Activated CD4-positive, alpha-beta T cell treated with anti-CD3 and anti-CD28 coated beads, Interleukin-2, amount 50 U/mL, for 16 hours (primary cell): ENCODE measurements around the gene CORO6.

Experiments
- DNase-seq: peaks from one replicate; pipeline ENCODE4 v3.0.0-alpha.2; 2020

Gene CORO6

GRCh38 chr17:29629839-29630238, 7.1 kb upstream of the CORO6 start:
- no peak for DNase-seq

GRCh38 chr17:29628644-29629043, 5.9 kb upstream of the CORO6 start:
- no peak for DNase-seq

GRCh38 chr17:29627951-29628350, 5.2 kb upstream of the CORO6 start:
- DNase-seq = no peak

- no peak for DNase-seq
Measured at GRCh38 chr17:29625037-29625750, 2.5 kb upstream of the CORO6 start.

DNA sequence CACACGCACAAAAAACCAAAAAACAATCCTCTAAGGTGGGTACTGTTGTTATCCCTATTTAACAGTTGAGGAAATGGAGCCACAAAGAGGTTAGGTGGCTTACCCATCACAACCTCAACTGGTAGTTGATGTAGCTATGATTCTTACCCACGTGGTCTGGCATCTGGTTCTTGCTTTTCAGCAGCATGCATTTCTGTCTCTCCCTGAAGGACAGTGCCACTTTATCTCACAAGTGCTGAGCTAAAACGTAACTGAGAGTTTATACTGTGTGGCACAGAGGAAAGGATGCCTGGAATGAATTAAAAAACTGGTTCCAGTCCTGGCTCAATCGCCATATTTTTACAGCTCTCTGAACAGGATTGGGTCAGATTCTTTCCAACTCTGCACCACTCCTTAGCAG, 1.9 kb upstream of the CORO6 start:
- peak; percentile 62 for DNase-seq

GRCh38 chr17:29623283-29623647, 553 bp upstream of the CORO6 start:
- DNase-seq = no peak

- no peak for DNase-seq
Measured at GRCh38 chr17:29621751-29622194, 939 bp downstream of the CORO6 start.

DNA sequence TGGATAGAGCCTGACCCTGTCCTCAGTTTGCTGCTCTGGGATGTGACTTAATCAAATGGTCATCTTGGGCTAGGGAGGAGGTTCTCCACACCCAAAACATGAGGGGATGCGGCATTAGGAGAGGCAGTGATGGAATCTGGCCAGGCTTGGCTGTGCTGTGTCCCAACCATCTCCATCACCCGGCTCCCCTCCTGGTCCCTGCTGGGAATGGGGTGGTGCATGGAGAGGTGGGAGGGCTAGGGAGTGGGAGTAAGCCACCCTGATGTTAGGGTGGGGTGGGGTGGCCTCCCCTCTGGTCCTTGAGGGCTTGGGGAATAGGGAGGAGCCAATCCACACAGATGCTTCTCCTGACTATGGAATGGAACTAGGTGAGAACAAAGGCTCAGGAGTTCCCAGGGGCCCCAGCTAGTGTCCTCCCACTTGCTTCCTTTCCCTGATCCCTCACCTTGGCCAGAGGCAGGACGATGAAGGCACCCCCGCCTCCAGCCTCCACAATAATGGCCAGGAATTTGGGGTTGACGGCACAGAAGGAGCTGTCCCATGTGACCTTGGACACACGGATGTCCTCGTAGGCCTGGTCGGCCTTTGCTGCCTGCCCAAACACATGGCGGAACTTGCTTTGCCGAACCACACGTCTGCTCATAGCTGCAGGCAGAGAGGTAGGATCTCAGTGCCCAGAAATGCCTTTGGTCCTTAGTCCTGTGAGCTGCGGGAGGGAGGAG, 1.8 kb downstream of the CORO6 start:
- DNase-seq = no peak

DNA sequence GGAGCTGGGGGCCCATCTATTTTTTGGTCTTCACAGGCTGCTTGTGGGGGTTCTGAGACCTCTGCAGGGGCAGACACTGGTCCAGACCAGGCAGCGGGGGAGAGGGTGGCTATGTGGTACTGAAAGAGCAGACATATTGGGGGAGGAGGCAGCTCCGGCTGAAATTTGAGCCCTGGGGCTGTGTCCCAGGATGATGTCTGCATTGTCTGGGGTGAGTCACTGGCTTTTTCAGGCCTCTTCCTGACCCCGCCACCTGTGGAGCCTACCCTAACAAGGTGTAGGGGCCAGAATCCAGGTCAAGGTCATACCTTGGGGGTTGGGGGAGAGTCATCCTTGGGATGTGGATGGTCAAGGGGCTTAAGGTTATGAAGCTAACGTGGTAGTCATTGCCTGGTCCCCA, 2.4 kb downstream of the CORO6 start:
- no peak for DNase-seq

- no peak for DNase-seq
Measured at GRCh38 chr17:29619251-29619650, 3.5 kb downstream of the CORO6 start.

- DNase-seq = no peak
Measured at GRCh38 chr17:29618272-29619065, 4.2 kb downstream of the CORO6 start.

- DNase-seq = peak; percentile 93
Measured at GRCh38 chr17:29617481-29618271, 5.0 kb downstream of the CORO6 start.

DNA sequence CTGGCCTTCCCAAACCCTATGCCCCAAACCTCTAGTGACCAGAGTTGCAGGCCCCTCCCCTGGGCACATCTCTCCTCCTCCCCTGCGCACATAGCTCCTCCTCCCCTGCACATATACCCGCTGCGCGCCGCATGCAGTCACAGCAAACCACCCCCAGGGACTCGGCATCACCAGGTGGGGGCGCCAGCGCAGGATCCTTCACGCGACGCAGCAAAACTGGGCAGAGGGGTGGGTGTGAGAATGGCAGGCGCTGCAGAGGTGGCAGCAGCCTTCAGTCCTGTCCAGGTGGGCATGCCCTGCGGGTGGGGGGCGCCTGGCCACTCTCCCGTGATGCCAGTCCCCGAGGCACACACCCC, 5.6 kb downstream of the CORO6 start:
- peak; percentile 96 for DNase-seq

DNA sequence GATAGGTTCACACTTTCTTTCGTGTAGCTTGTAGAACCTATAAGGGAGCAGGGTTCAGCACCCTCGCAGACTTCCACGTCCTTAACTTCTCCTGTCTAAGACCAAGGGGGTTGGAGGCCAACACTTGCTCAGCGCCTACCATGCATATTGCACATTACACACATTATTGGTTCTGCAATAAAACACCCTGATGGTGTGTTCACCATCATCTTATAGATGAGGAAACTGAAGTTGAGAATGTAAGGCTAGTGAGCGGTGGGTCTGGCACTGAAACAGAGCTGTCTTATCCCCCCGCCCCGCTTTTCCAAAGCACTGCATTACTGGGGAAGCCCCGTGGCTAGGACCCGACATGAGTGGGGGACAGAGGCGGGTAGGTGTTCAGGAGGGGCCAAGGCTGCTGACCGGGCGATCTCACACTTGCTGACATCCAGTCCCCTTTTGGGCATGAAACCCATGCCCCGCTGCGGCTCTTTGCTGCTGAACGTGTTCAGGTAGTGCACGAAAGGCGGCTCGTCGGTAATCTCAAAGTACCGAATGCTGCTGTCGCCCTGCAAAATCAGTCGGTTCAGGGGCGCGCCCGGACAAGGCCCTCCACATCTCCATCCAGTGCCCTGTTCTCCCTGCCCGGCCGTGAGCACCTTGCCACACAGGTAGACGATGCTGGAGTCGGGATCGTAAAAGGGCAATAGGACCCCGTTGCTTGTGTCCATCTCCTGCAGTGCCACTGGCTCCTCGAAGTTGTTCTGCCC, 6.2 kb downstream of the CORO6 start:
- no peak for DNase-seq

DNA sequence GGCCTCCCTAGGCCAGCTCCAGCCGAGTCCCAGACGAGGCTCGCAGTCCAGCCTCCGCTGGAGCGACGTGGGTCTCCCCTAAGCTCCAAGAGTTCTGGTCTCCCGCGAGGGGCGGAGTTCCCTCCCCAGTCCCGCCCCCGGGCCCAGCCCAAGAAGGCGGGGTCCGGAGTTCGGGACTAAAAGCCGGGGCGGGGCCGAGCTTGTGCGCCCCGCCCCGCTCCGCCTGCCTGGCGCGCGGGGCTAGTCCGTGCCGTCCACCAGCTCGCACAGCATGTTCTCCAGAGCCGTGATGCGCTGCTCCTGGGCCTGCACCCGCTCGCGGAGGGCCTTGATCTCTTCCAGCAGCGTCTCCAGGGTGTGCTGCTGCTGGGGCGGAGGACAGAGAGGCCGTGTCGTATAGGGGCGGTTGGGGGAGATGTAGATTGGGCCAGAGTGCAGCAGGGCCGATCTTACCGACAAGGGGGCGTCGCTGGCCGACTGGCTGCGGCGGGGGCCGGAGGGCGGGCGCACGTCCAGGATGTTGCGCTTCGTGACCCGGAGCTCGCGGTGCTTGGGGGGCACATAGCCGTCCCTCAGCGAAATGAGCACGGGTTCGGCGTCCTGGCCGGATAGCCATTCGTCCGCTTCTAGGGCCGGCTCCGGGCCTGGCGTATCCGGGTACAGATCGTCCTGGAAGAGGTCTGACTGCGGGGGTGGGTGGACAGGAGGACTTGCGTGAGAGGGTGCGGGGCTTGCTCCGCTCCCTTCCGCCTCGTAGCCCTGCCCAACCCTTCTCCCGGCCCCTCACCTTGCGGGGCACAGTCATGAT, 7.0 kb downstream of the CORO6 start:
- peak; percentile 87 for DNase-seq

DNA sequence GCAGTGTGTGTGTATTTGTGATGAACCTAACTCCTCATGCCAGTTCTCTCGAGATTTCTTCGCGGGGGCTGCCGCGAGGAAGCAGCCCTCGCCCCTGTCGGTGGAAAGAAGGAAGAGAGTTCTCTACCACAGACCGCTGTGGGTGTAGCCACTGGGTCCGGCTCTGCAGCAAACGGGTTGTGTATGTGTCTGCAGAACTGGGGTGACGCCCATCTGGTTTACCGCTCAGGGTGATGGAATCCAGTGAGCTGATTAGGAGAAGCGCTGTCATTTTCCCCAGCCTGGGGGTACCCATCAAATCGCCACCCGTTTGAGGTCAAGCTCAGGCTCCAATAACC, 7.7 kb downstream of the CORO6 start:
- DNase-seq = peak; percentile 71

DNA sequence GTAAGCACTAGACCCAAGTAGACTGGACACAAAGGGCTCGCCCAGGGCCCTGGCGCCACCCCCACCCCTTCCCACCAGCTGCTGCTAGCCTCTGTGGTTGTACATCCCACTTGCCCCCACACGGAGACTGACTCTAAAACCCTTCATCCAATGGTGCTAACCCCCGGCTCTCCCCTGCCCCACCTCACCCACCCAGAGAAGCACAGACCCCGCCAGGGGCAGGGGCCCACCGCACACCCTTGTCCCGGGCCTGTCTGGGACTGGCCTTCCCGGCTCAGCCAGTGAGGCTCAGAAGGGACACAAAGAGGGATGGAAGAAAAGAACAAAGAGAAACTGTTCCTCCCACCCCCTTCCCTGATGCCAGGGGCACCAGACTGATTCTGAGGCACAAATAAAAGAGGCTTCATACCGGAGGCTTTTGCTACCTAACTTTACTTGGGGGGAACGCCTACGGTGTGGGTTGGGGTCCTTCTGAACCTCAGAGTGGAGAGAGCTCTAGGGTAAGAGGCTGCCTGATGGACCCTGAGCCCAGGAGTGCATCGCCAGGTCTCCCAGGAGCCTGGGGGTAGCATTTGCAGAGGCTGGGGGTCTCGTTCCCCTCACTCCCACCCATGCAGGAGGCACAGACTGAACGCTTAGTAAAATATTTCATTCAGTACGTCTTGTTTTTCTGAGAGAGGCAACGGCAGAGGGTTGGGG, 8.2 kb downstream of the CORO6 start:
- no peak for DNase-seq

GRCh38 chr17:29613856-29614255, 8.9 kb downstream of the CORO6 start:
- no peak for DNase-seq

- peak; percentile 97 for DNase-seq
Measured at GRCh38 chr17:29613352-29613837, 9.3 kb downstream of the CORO6 start.

GRCh38 chr17:29612404-29613280, 10.1 kb downstream of the CORO6 start:
- no peak for DNase-seq
